GM19099 (cell line): Measurements from ENCODE around the gene BRPF1.

Experiments used
- POLR2A ChIP-seq: IDR thresholded peaks from 3 replicates; pipeline ENCODE4 v1.6.1; 2011; ENCODE audit warnings: low read depth; ENCODE audit not compliant: insufficient read length; ENCODE audit errors: extremely low read depth

BRPF1 gene

DNA sequence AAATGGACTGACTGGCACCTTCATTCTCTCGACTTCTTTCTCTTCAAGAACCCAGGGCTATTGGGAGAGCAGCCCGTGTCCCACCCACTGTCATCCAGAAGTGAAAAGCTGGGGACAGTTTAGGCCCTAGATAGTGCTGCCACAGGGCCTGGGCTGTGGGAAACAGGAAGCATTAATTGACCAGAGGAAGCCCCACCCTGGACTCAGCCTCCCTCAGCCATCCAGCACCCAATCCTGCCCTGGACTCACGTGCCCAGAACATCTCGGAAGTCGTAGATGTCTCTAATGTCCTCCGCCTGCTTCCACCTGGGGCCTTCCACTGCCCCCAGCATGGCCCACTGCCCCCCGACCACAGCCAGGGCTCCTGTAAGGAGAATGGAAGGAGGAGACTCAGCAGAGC is 35.9 kb downstream of the BRPF1 start:
- no peak for TF ChIP-seq POLR2A

DNA sequence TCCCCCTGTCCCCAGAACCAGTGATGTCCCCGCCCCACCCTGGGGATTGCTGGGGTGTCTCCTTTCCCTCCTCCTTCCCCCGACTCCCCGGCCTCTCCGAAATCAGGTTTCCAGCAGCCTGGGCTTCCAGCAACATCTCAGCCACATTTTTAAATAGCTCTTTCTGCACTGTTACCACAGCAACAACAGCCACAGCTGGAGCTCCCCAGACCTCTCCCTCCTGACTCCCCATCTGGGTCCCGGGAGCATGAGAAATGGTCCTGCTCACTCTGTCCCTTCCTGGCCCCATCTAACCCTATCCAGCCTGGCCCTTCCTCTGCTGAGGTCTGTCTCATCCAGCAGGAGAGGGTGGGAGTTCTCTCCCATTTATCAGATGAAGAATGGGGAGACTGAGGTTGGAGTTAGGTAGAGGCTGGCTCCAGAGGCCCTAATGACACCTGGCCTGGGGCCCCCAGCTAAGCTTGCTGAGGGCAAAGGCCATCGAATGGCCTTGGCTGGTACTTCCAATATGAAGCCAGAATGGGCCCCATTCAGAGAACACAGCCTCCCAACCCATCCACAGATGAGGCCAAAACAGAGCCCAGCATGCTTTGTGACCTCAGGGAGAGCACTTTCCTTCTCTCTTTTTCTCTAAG is 36.7 kb downstream of the BRPF1 start:
- no peak for TF ChIP-seq POLR2A

DNA sequence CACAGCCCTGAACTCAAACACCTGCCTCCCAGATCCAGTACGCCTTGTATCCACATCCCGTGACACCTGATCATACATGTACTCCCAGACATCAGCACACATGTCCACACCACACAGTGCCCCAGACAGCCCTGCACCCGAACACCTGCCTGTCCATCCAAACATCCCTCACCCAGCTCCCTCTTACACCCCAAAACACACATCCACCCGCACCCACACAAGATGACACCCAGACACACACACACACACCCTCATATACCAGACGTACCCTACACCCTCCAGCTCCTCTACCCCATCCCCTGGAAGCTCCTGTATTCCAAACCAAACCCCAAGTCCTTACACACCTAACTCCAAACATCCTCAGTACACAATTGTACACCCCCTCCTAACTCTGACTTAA is 37.5 kb downstream of the BRPF1 start:
- TF ChIP-seq POLR2A, result no peak

DNA sequence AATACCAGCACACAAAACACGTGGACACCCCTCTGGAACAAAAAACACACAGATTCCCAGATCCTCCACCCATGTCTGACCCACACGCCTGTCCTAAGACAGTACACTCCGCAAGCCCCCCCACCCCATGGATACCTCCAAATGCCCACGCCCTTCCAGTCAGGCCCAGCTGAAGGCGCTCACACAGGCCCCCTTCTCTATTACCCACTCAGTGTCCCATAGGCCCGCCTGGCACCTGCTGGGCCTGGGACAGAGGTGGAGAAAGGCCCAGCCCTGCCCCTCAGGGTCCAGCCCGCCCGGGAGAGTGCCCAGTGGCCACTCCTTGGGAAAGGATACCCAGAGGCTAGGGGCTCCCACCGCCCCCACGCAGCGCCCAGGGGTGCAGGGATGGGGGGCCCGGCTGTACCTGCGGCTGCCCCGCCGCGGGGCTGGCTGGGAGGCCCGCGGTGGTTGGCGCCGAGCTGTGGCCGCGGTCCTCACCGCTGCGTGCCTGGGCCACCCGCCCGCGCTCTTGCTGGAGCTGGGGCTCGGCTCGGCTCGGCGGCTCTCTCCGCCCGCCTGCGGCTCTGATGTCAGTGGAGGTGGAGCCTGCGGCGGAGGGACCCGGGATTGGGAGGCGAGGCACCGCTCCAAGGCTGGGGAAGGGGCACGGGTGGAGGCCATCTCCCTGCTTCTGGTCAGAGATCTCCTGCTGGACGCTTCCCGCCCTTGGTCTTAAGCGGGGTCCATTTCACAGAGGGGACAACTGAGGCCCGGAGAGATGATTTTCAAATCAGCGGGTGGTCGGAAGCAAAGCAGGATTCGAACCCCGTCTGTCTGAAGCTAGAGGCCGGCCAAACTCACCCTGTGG is 38.1 kb downstream of the BRPF1 start, which contains the start of gene CAMK1:
Gene CAMK1, minus strand, starts transcription at position 522 of the 850 bp plus-strand sequence. CDS start 2,198 bp downstream, outside the sequence.
- TF ChIP-seq POLR2A, result peak; percentile 22

DNA sequence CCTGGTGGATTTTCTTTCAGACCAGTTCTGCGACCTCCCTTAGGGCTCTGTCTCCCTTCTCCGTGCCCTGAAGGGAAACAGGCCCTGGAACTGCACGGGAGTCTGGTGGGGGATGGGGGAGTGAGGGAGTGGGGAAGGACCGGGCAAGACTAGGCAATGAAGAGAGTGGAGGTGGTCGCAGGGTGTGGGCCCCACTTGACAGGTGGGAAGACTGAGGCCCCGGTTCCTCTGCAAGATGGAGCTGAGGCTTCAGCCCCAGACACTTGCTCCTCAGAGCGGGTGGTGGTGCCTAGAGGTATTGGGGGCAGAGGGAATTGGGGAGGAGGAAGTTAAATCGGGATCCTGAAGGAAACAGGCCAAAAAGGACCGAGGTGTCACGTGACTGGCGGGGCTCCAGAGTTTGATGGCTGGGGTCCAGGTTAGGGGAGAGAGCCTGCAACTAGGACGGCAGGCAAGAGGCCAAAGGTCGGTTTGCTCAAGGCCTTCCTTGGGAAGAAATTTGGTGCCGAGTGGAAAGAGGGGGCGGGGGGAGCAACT is 38.8 kb downstream of the BRPF1 start:
- TF ChIP-seq POLR2A, result no peak

DNA sequence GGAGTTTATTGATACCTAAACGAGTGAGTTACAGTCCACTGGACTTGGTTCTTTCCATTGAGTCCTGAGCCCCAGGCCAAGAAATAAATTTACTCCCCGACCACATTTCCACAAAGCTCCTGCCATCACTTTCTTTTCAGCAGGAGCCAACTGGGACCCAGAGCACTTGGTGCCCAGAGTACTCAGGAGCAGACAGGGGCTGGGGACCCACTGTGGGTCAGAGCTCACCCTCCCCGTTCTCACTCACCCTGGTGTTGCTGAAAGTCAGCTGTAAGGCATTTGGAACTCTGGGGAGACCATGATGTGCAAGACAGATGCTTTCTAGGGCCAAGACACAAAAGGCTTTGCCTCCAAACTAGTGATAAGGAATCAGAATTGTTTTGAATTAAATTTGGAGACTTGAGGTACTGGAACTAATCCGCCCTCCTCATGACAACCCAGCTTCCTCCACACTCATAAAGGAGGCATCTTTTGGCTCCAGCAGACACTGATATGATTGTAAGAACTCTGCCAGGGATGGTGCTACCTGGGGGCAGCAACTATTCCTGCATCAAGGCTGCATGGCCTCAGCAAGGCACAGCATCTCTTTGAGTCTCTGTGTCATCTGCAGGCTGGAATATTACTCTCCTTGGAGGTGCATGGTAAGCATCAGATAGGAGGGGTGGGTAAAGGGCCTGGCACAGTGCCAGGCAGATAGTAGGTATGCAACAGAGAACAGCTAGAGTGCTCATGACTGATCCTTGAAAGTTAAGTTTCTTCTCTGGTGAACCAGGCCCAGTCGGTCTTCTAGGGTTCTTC is 45.6 kb downstream of the BRPF1 start:
- no peak for TF ChIP-seq POLR2A

DNA sequence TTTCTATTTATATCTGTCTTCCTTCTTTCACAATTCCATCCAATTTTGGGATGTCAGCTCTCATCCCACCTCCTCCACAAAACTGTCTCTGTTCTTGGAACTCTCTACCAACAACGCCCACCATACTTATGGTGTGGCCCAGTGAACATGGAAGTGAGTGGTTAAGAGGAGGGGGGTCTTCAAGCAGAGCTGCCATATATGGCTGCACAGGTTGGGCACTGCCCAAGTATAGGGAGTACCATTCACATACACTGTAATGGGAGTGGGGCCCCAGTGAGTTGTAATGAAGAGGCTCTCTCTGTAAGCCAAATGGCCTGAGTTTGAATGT is 46.1 kb downstream of the BRPF1 start:
- no peak for TF ChIP-seq POLR2A

DNA sequence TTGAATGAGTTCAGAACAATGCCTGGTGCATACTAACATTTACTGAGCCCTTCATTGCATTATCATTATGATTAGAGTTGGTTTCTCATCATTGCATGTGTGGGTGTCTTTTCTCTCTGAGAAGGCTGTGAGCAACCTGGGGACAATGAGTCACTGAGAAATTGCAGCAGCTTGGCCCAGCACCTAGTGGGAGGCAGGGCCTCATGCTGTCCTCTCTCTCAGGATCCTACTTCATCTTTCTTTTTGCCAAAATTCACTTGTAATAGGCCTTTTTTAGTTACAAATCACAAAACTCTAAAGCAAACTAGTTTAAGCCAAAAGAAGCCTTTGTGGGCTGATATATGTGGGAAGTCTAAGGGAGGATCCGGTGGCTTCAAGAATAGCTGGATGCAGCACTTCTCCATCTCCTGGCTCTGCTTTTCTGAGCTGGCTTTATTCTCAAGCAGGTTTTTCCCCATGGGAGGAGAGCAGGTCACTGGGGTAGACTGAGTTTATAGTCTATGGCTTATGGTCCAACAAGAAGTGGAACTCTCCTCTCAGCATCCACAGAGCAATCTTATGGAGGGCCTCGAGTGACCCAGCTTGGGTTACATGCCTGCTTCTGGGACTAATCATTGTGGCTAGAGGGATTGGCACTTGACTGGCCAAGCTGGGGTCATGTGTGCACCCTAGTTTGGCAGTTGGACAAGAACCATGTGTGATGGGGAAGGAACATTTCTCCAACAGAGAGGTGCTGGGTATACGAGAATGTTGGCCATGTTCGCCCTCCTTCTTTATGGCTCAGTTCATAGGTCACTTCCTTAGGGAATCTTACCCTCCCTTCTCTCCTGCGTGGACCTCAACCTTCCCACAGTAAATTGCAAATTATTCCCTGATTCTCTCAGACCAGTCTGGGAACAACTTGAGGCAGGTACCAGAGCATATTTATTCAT is 46.9 kb downstream of the BRPF1 start:
- no peak for TF ChIP-seq POLR2A

DNA sequence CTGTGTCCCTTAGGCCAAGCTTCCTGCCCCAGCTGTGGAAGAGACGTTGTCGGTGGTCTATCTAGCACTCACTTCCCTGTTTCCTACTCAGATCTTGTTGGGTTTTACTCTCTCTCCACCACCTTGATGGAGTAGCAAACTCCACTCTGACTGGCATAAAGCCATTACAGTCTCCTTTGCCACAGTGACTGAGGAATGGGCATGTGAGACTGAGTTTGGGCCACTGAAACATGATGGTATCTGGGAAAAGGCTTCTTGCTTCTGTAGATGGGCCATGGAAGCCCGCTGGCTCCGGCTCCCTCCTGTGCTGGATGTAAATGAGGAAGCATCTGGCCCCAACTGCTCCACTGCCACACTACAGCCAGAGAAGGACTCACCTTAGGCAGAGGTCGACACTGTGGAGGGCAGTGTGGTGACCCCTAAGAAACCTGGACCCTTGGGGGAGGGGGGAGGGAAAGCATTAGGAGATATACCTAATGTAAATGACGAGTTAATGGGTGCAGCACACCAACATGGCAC is 47.6 kb downstream of the BRPF1 start:
- no peak for TF ChIP-seq POLR2A

DNA sequence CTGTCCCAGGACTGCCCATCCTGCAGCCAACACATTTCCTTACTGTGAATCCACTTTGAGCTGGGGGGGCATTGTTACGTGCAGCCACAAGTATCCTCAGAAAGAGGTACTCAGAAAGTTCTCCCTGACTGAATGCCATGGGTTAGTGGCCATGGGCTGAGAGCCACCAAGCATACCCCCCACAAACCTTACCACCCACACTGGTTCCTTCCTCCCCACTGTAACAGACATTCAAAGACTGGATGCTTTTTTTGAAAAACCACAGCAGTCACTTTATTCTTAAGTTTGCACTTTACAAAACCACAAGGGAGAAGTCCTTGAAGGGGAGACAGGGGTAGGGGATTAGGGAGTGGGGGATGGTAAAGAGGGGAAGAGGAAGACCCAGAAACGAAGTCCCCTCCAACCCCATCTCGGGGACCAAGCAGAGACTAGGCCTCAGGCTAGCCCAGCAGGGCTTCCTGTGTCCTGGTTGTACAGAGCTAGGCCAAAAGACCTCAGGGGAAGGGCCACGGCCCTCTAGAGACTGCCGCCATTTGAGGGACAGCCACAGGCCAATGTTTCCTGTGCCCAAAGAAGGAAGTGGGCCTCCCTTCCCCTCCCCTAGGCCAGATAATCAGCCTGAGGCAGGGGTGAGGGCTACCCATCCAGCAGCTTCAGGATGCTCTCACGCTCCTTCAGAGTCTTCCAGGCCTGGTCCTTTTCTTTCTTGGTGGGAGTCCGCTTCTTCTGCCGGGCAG is 48.4 kb downstream of the BRPF1 start:
- TF ChIP-seq POLR2A, result no peak

DNA sequence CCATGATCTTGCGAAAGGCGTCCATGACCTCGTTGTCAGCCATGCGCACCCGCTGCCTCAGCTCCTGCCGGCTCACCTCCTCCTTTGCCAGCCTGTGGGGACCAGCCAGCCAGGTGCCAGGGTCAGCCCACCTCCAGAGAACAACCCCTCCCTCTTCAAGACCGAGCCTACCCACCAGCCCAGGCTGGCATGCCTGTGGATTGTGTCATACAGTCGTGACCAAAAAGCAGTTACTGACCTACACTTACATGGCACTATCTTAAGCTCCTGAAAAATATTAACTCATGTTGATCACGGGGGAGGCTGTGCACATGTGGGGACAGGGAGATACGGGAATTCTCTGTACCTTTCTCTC is 48.9 kb downstream of the BRPF1 start:
- no peak for TF ChIP-seq POLR2A

DNA sequence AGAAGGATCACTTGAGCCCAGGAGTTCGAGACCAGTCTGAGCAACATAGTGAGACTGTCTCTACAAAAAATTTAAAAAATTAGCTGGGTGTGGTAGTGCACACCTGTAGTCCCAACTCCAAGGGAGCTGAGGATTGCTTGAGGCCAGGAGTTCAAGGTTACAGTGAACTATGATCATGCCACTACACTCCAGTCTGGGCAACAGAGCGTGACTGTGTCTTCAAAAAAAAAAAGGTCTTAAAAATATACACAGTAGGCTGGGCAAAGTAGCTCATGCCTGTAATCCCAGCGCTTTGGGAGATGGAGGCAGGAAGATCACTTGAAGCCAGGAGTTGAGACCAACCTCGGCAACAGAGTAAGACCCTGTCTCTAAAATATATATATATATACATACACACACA is 49.4 kb downstream of the BRPF1 start:
- TF ChIP-seq POLR2A, result no peak

DNA sequence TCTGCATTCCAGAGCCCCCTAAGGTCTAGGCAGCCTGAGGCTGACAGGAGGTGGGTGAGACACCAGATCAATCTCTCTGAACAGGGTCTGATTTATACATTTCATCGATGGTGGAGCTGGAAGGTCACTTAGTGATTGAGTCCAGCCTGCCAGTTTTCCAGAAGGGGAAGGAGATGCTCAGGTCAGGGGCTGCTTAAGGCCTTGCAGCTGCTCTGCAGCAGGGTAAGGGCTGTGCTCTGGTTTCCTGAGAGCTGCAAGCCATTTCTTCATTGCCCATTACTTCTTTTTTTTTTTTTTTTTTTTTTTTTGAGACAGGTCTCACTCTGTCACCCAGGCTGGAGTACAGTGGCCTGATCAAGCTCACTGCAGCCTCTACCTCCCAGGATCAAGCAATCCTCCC is 50.0 kb downstream of the BRPF1 start:
- TF ChIP-seq POLR2A, result no peak
